ENCODE results near the gene COX8A.
"Not testable (repeated sequence)": the region's sequence is repeated elsewhere in the genome, so short reads cannot be mapped to it uniquely, and the experiment has no call there.

Gene COX8A

DNA sequence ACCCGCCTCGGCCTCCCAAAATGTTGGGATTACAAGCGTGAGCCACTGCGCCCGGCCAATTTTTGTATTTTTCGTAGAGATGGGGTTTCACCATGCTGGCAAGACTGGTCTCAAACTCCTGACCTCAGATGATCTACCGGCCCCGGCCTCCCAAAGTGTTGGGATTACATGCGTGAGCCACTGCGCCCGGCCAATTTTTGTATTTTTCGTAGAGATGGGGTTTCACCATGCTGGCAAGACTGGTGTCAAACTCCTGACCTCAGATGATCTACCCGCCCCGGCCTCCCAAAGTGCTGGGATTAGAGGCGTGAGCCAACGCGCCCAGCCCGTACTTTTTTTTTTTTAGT lies 535 bp upstream of the COX8A start:
- peaks cover 14% of the 10 kb centered on the region for H3K4me1 ChIP-seq (ENCODE audit: insufficient read depth, low read length)
- peaks cover 21% of the 10 kb centered on the region for H3K27me3 ChIP-seq (ENCODE audit: insufficient read depth, low read length)
- not testable (repeated sequence) for H3K27ac ChIP-seq (ENCODE audit: low read length); H3K36me3 ChIP-seq (ENCODE audit: insufficient read depth, low read depth, low read length); H3K9me3 ChIP-seq (ENCODE audit: insufficient read depth, low read depth, low read length)
- peak overlapping the region; percentile 42; the same call in 1 of the 2 replicates for H3K4me3 ChIP-seq (ENCODE audit: low read length)
- H3K9ac ChIP-seq (ENCODE audit: low read depth, low read length) = peak overlapping the region; percentile 42; the same call in 1 of the 2 replicates

- H3K9me3 ChIP-seq (ENCODE audit: insufficient read depth, low read depth, low read length) = no peaks in the 10 kb centered on the region
- peak overlapping the region; percentile 70 for H3K9ac ChIP-seq (ENCODE audit: low read depth, low read length)
- H3K4me3 ChIP-seq (ENCODE audit: low read length) = peak overlapping the region; percentile 49; the same call in 1 of the 2 replicates
- H3K27ac ChIP-seq (ENCODE audit: low read length) = peak overlapping the region; percentile 86
- H3K4me1 ChIP-seq (ENCODE audit: insufficient read depth, low read length) = peaks cover 18% of the 10 kb centered on the region
- peaks cover 7% of the 10 kb centered on the region for H3K36me3 ChIP-seq (ENCODE audit: insufficient read depth, low read depth, low read length)
- H3K27me3 ChIP-seq (ENCODE audit: insufficient read depth, low read length) = no peaks in the 10 kb centered on the region
These were observed 4.3 kb downstream of the COX8A start for GRCh38 chr11:63978551-63979239.

GRCh38 chr11:63979426-63979825 lies 5.0 kb downstream of the COX8A start:
- Histone ChIP-seq H3K4me3 (ENCODE audit: low read length) (peak overlapping the region; percentile 49; the same call in 1 of the 2 replicates), H3K9me3 (ENCODE audit: insufficient read depth, low read depth, low read length) (no peaks in the 10 kb centered on the region), H3K27ac (ENCODE audit: low read length) (peak overlapping the region; percentile 86), H3K9ac (ENCODE audit: low read depth, low read length) (peak overlapping the region; percentile 70; the same call in 1 of the 2 replicates), H3K27me3 (ENCODE audit: insufficient read depth, low read length) (no peaks in the 10 kb centered on the region), H3K4me1 (ENCODE audit: insufficient read depth, low read length) (peaks cover 18% of the 10 kb centered on the region), H3K36me3 (ENCODE audit: insufficient read depth, low read depth, low read length) (peaks cover 7% of the 10 kb centered on the region)

DNA sequence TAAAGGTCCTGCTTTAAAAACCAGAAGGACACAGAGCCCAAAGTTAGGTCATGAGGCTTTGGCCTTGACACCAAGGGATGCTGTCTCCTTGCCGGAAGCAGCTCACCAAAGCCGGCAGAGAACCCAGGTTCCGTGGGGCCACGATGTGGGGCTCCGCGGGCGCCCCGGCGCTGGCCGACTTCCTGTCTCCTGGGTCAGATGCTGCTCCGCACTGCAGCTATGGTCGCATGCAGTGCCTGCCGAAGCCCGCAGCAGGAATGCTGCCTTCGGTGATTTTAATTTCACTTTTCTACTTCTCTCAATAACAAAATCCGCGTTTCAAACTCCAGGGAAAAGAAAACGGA lies 11.4 kb downstream of the COX8A start:
- Histone ChIP-seq H3K4me1 (ENCODE audit: insufficient read depth, low read length) (peaks cover 12% of the 10 kb centered on the region), H3K9me3 (ENCODE audit: insufficient read depth, low read depth, low read length) (no peaks in the 10 kb centered on the region), H3K4me3 (ENCODE audit: low read length) (peak overlapping the region; percentile 75), H3K27me3 (ENCODE audit: insufficient read depth, low read length) (no peaks in the 10 kb centered on the region), H3K9ac (ENCODE audit: low read depth, low read length) (peak overlapping the region; percentile 96; the same call in 1 of the 2 replicates), H3K27ac (ENCODE audit: low read length) (peak overlapping the region; percentile 12), H3K36me3 (ENCODE audit: insufficient read depth, low read depth, low read length) (peaks cover 30% of the 10 kb centered on the region)

GRCh38 chr11:63986156-63986931 lies 11.9 kb downstream of the COX8A start, which contains the start of gene OTUB1:
Gene OTUB1 (plus strand): TSS chr11:63986438. CDS start chr11:63986457, 19 bp downstream.
- H3K36me3 ChIP-seq (ENCODE audit: insufficient read depth, low read depth, low read length) = peaks cover 36% of the 10 kb centered on the region
- peaks cover 12% of the 10 kb centered on the region for H3K4me1 ChIP-seq (ENCODE audit: insufficient read depth, low read length)
- peak within 1 kb of the TSS; percentile 97 for H3K27ac ChIP-seq (ENCODE audit: low read length)
- H3K9me3 ChIP-seq (ENCODE audit: insufficient read depth, low read depth, low read length) = no peaks in the 10 kb centered on the region
- peak within 1 kb of the TSS; percentile 96 for H3K9ac ChIP-seq (ENCODE audit: low read depth, low read length)
- peak within 1 kb of the TSS; percentile 75 for H3K4me3 ChIP-seq (ENCODE audit: low read length)
- no peaks in the 10 kb centered on the region for H3K27me3 ChIP-seq (ENCODE audit: insufficient read depth, low read length)

GRCh38 chr11:63986932-63987513 lies 12.6 kb downstream of the COX8A start:
- H3K9ac ChIP-seq (ENCODE audit: low read depth, low read length) = peak overlapping the region; percentile 96; the same call in 1 of the 2 replicates
- no peaks in the 10 kb centered on the region for H3K27me3 ChIP-seq (ENCODE audit: insufficient read depth, low read length)
- no peaks in the 10 kb centered on the region for H3K9me3 ChIP-seq (ENCODE audit: insufficient read depth, low read depth, low read length)
- H3K27ac ChIP-seq (ENCODE audit: low read length) = peak overlapping the region; percentile 97
- peak overlapping the region; percentile 75 for H3K4me3 ChIP-seq (ENCODE audit: low read length)
- peaks cover 12% of the 10 kb centered on the region for H3K4me1 ChIP-seq (ENCODE audit: insufficient read depth, low read length)
- peaks cover 42% of the 10 kb centered on the region for H3K36me3 ChIP-seq (ENCODE audit: insufficient read depth, low read depth, low read length)

DNA sequence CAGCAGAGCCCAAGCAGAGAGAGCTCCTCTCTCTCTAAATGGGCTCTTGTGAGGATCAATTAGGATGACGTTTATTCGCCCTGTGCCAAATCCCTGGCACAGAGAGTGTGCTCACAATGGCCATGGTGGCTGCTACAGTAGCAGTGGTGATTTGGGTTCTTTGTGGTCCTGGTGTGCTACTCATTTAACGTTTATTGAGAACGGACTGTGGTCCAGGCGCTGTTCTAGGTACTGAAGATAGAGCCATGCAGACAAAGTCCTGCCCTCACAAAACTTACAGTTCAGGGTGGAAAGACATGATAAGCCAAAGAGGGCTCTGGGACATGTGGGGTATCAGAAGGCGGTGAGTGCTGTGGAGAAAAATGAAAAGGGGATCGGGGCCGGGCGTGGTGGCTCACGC lies 17.1 kb downstream of the COX8A start:
- H3K27me3 ChIP-seq (ENCODE audit: insufficient read depth, low read length) = no peaks in the 10 kb centered on the region
- no peaks in the 10 kb centered on the region for H3K9me3 ChIP-seq (ENCODE audit: insufficient read depth, low read depth, low read length)
- no peak overlapping the region for H3K4me3 ChIP-seq (ENCODE audit: low read length)
- H3K9ac ChIP-seq (ENCODE audit: low read depth, low read length) = no peak overlapping the region
- H3K4me1 ChIP-seq (ENCODE audit: insufficient read depth, low read length) = peaks cover 8% of the 10 kb centered on the region
- H3K36me3 ChIP-seq (ENCODE audit: insufficient read depth, low read depth, low read length) = peaks cover 81% of the 10 kb centered on the region
- H3K27ac ChIP-seq (ENCODE audit: low read length) = no peak overlapping the region

DNA sequence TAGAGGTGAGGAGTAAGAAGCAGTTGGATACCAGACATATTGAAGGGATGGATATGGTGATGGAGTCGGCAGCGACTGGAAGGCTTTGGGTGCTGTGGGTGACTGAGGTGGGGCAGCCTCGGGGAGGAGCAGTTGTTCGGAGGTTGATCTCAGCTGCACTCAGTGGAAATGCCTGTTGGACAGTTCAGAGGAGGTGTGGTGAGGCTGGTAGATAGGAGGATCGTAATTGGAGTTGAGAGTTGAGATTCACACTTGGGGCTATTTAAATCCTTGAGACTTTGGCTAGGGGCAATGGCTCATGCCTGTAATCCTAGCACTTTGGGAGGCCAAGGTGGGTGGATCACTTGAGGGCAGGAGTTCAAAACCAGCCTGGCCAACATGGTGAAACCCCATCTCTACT lies 18.7 kb downstream of the COX8A start:
- Histone ChIP-seq H3K9ac (ENCODE audit: low read depth, low read length) (no peak overlapping the region), H3K4me1 (ENCODE audit: insufficient read depth, low read length) (peaks cover 4% of the 10 kb centered on the region; the same call in 1 of the 2 replicates), H3K9me3 (ENCODE audit: insufficient read depth, low read depth, low read length) (no peaks in the 10 kb centered on the region), H3K36me3 (ENCODE audit: insufficient read depth, low read depth, low read length) (peaks cover 85% of the 10 kb centered on the region), H3K27ac (ENCODE audit: low read length) (no peak overlapping the region), H3K27me3 (ENCODE audit: insufficient read depth, low read length) (no peaks in the 10 kb centered on the region), H3K4me3 (ENCODE audit: low read length) (no peak overlapping the region)

- Histone ChIP-seq H3K27me3 (ENCODE audit: insufficient read depth, low read length) (no peaks in the 10 kb centered on the region), H3K36me3 (ENCODE audit: insufficient read depth, low read depth, low read length) (peaks cover 77% of the 10 kb centered on the region), H3K27ac (ENCODE audit: low read length) (no peak overlapping the region), H3K9me3 (ENCODE audit: insufficient read depth, low read depth, low read length) (no peaks in the 10 kb centered on the region), H3K4me3 (ENCODE audit: low read length) (no peak overlapping the region), H3K9ac (ENCODE audit: low read depth, low read length) (no peak overlapping the region), H3K4me1 (ENCODE audit: insufficient read depth, low read length) (peaks cover 5% of the 10 kb centered on the region; the same call in 1 of the 2 replicates)
These were observed 19.6 kb downstream of the COX8A start for GRCh38 chr11:63993993-63994392.

DNA sequence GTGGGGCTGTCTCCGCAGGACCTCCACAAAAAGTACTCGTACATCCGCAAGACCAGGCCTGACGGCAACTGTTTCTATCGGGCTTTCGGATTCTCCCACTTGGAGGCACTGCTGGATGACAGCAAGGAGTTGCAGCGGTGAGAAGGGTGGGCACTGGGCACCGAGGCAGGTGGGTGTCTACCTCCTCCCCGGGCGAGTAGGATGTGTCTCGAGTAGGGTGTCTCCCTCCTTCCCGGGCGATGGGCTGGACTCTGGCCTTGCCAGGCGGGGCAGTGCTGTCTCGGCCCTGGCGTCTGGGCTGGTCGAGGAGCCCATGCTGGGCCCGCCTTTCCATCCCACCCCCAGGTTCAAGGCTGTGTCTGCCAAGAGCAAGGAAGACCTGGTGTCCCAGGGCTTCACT lies 22.1 kb downstream of the COX8A start:
- Histone ChIP-seq H3K9me3 (ENCODE audit: insufficient read depth, low read depth, low read length) (no peaks in the 10 kb centered on the region), H3K4me1 (ENCODE audit: insufficient read depth, low read length) (peaks cover 5% of the 10 kb centered on the region; the same call in 1 of the 2 replicates), H3K9ac (ENCODE audit: low read depth, low read length) (no peak overlapping the region), H3K27ac (ENCODE audit: low read length) (no peak overlapping the region), H3K27me3 (ENCODE audit: insufficient read depth, low read length) (peaks cover 19% of the 10 kb centered on the region), H3K36me3 (ENCODE audit: insufficient read depth, low read depth, low read length) (peaks cover 57% of the 10 kb centered on the region), H3K4me3 (ENCODE audit: low read length) (no peak overlapping the region)

DNA sequence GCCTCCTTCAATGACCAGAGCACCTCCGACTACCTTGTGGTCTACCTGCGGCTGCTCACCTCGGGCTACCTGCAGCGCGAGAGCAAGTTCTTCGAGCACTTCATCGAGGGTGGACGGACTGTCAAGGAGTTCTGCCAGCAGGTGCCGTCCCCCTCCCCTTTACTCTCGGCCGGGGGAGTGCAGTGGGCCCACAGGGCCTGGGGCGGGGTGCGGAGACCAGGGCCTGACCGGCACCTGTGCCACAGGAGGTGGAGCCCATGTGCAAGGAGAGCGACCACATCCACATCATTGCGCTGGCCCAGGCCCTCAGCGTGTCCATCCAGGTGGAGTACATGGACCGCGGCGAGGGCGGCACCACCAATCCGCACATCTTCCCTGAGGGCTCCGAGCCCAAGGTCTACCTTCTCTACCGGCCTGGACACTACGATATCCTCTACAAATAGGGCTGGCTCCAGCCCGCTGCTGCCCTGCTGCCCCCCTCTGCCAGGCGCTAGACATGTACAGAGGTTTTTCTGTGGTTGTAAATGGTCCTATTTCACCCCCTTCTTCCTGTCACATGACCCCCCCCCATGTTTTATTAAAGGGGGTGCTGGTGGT lies 22.8 kb downstream of the COX8A start:
- no peak overlapping the region for H3K27ac ChIP-seq (ENCODE audit: low read length)
- H3K27me3 ChIP-seq (ENCODE audit: insufficient read depth, low read length) = peaks cover 26% of the 10 kb centered on the region
- H3K9ac ChIP-seq (ENCODE audit: low read depth, low read length) = no peak overlapping the region
- H3K4me3 ChIP-seq (ENCODE audit: low read length) = no peak overlapping the region
- H3K36me3 ChIP-seq (ENCODE audit: insufficient read depth, low read depth, low read length) = peaks cover 52% of the 10 kb centered on the region
- no peaks in the 10 kb centered on the region for H3K9me3 ChIP-seq (ENCODE audit: insufficient read depth, low read depth, low read length)
- H3K4me1 ChIP-seq (ENCODE audit: insufficient read depth, low read length) = peaks cover 5% of the 10 kb centered on the region; the same call in 1 of the 2 replicates

Measured in iPS-20b (cell line).